ENCODE data around the gene ATG9A. TPM values are rescaled to one million over a fixed set of nuclear protein-coding genes. Genes with fewer than 3 reads are reported as not detected.

Gene ATG9A
- total and polyA plus RNA-seq, 2 donors (not counting 1 experiment from before 2014, with no cell fraction given) = 41.8 to 65.5 TPM

DNA sequence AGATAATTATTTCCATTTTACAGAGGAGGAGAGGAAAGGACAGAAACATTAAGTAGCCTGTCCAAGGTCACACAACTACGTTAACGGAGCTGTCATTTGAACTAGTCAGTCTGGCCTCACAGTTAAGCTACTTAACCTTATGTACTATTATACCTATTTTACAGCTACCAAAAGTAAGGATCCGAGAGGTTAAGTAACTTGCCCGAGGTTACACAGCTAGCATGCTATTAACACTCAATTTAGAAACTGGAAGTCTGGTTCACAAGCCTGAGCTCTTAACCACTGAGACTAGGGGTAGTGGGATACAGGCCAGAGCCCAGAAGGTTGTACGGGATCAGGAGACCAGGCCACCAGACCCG, 15.3 kb upstream of the ATG9A start:
- no peaks in the 10 kb centered on the region for H3K9me3 ChIP-seq (ENCODE audit: control extremely low read depth in 1 of 3, control insufficient read depth in 2 of 3, insufficient read depth in 1 of 3, low read length in 2 of 3)
- intact Hi-C loops (cut with micrococcal nuclease) = loop anchor here (1.0 to 2.0 kb wide), 6 partner anchors 9 to 84 kb away; partner anchors contain the start of genes ANKZF1, ATG9A, CNPPD1 and DNAJB2
- no peaks in the 10 kb centered on the region for H3K27me3 ChIP-seq (replicated peaks in 1 of 4; ENCODE audit: control extremely low read depth in 1 of 4, control insufficient read depth in 3 of 4, insufficient read depth in 4 of 4, low read length in 3 of 4)
- peak overlapping the region; percentile 96 for H2AFZ ChIP-seq (ENCODE audit: insufficient read depth, low read depth, low read length, poor library complexity, severe bottlenecking)
- H3K9ac ChIP-seq (ENCODE audit: low read length) = peak overlapping the region; percentile 96
- DNase-seq (no peak), ATAC-seq (ENCODE audit: low read depth) (no peak)
- POLR2A ChIA-PET = interaction anchor here (0.7 to 2.7 kb wide), 9 partner anchors 9 to 143 kb away, joined by 3 to 49 read pairs (median 9); partner anchors contain the start of genes ABCB6, ANKZF1, ATG9A and CNPPD1
- peak overlapping the region; percentile 87 to 92 for H3K27ac ChIP-seq (ENCODE audit: low read length in 2 of 2)
- Mint-ChIP-seq H3K4me1 (peaks cover 57% of the 10 kb centered on the region), H3K27me3 (no peaks in the 10 kb centered on the region), H3K4me3 (peak overlapping the region; percentile 92), H3K27ac (peak overlapping the region; percentile 96), H3K9me3 (ENCODE audit: insufficient read depth) (no peaks in the 10 kb centered on the region)
- no peak for TF ChIP-seq EZH2 (IDR thresholded peaks at IDR 0.05; ENCODE audit: borderline replicate concordance, insufficient read depth, low read depth, low read length, poor library complexity, severe bottlenecking)
- TF ChIP-seq, protein P1, sequence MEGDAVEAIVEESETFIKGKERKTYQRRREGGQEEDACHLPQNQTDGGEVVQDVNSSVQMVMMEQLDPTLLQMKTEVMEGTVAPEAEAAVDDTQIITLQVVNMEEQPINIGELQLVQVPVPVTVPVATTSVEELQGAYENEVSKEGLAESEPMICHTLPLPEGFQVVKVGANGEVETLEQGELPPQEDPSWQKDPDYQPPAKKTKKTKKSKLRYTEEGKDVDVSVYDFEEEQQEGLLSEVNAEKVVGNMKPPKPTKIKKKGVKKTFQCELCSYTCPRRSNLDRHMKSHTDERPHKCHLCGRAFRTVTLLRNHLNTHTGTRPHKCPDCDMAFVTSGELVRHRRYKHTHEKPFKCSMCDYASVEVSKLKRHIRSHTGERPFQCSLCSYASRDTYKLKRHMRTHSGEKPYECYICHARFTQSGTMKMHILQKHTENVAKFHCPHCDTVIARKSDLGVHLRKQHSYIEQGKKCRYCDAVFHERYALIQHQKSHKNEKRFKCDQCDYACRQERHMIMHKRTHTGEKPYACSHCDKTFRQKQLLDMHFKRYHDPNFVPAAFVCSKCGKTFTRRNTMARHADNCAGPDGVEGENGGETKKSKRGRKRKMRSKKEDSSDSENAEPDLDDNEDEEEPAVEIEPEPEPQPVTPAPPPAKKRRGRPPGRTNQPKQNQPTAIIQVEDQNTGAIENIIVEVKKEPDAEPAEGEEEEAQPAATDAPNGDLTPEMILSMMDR (IDR thresholded peaks at IDR 0.05) = no peak
- CTCF ChIA-PET = interaction anchor here (0.6 to 3.0 kb wide), 16 partner anchors 9 to 91 kb away, joined by 3 to 25 read pairs (median 4); partner anchors contain the start of genes ANKZF1, ATG9A, DNAJB2 and TUBA4A
- no peaks in the 10 kb centered on the region for H4K20me1 ChIP-seq (ENCODE audit: control insufficient read depth, insufficient read depth, low read length, poor library complexity, severe bottlenecking)
- peaks cover 47 to 52% of the 10 kb centered on the region in 2 donors for H3K4me1 ChIP-seq (ENCODE audit: control insufficient read depth in 2 of 2, insufficient read depth in 2 of 2, low read length in 2 of 2)
- peak overlapping the region; percentile 50 to 98 (median 94) for H3K4me3 ChIP-seq (ENCODE audit: control extremely low read depth in 1 of 5, extremely low read depth in 1 of 5, insufficient read depth in 1 of 5, low read depth in 2 of 5, low read length in 4 of 5)
- H3K79me2 ChIP-seq (ENCODE audit: control insufficient read depth, insufficient read depth, low read length) = peaks cover 47% of the 10 kb centered on the region
- WGBS (ENCODE audit: insufficient coverage) = no CpG with 5 or more reads among the region's 6 CpGs
- H3K36me3 ChIP-seq (replicated peaks in 1 of 2; ENCODE audit: control extremely low read depth in 1 of 2, control insufficient read depth in 1 of 2, extremely low read depth in 1 of 2, insufficient read depth in 2 of 2, low read length in 1 of 2) = peaks cover 0 to 16% of the 10 kb centered on the region in 2 experiments
- H3K4me2 ChIP-seq (replicated peaks; ENCODE audit: low read depth, low read length, poor library complexity, severe bottlenecking) = peak overlapping the region; percentile 93

GRCh38 chr2:219243291-219243761, 13.9 kb upstream of the ATG9A start:
- Histone ChIP-seq H2AFZ (ENCODE audit: insufficient read depth, low read depth, low read length, poor library complexity, severe bottlenecking) (peak overlapping the region; percentile 46), H3K79me2 (ENCODE audit: control insufficient read depth, insufficient read depth, low read length) (peaks cover 39% of the 10 kb centered on the region), H3K9me3 (ENCODE audit: control extremely low read depth in 1 of 3, control insufficient read depth in 2 of 3, insufficient read depth in 1 of 3, low read length in 2 of 3) (no peaks in the 10 kb centered on the region), H3K27ac (ENCODE audit: low read length in 2 of 2) (no peak overlapping the region), H4K20me1 (ENCODE audit: control insufficient read depth, insufficient read depth, low read length, poor library complexity, severe bottlenecking) (no peaks in the 10 kb centered on the region), H3K9ac (ENCODE audit: low read length) (no peak overlapping the region), H3K4me1 (ENCODE audit: control insufficient read depth in 2 of 2, insufficient read depth in 2 of 2, low read length in 2 of 2) (peaks cover 32 to 38% of the 10 kb centered on the region in 2 donors), H3K36me3 (replicated peaks in 1 of 2; ENCODE audit: control extremely low read depth in 1 of 2, control insufficient read depth in 1 of 2, extremely low read depth in 1 of 2, insufficient read depth in 2 of 2, low read length in 1 of 2) (peaks cover 0 to 10% of the 10 kb centered on the region in 2 experiments), H3K4me3 (ENCODE audit: control extremely low read depth in 1 of 5, extremely low read depth in 1 of 5, insufficient read depth in 1 of 5, low read depth in 2 of 5, low read length in 4 of 5) (peak overlapping the region in 1 of 5 experiments; percentile 30), H3K4me2 (replicated peaks; ENCODE audit: low read depth, low read length, poor library complexity, severe bottlenecking) (peak overlapping the region; percentile 32), H3K27me3 (replicated peaks in 1 of 4; ENCODE audit: control extremely low read depth in 1 of 4, control insufficient read depth in 3 of 4, insufficient read depth in 4 of 4, low read length in 3 of 4) (no peaks in the 10 kb centered on the region)
- peak overlapping the region; percentile 71 for H3K27ac Mint-ChIP-seq
- H3K27me3 Mint-ChIP-seq = no peaks in the 10 kb centered on the region
- TF ChIP-seq, protein P1 (IDR thresholded peaks at IDR 0.05) = no peak
- TF ChIP-seq EZH2 (IDR thresholded peaks at IDR 0.05; ENCODE audit: borderline replicate concordance, insufficient read depth, low read depth, low read length, poor library complexity, severe bottlenecking) = no peak
- WGBS (ENCODE audit: insufficient coverage) = 66% methylated on average over 23 of the region's 28 CpGs
- H3K4me1 Mint-ChIP-seq = peaks cover 42% of the 10 kb centered on the region
- CTCF ChIA-PET = no interaction called here
- ATAC-seq (ENCODE audit: low read depth) = no peak
- peak overlapping the region; percentile 74 for H3K4me3 Mint-ChIP-seq
- no peaks in the 10 kb centered on the region for H3K9me3 Mint-ChIP-seq (ENCODE audit: insufficient read depth)
- DNase-seq = no peak
- POLR2A ChIA-PET = no interaction called here
- intact Hi-C loops (cut with micrococcal nuclease) = no loop called here
